ENCODE results near the gene USO1. TPM values are rescaled to one million over a fixed set of nuclear protein-coding genes. Genes with fewer than 3 reads are reported as not detected.

Gene USO1
- total RNA-seq, 2 experiments from 2014 or later = 55.2 to 56.7 TPM

GRCh38 chr4:75820197-75820596, 95.8 kb downstream of the USO1 start:
- CTCF ChIA-PET = no interaction called here
- no peak for DNase-seq
- Mint-ChIP-seq H3K36me3 (ENCODE audit: low read depth) (peaks cover 4% of the 10 kb centered on the region), H3K27ac (no peak overlapping the region), H3K27me3 (no peaks in the 10 kb centered on the region), H3K4me3 (no peak overlapping the region), H3K4me1 (peaks cover 4% of the 10 kb centered on the region), H3K9me3 (ENCODE audit: low read depth) (no peaks in the 10 kb centered on the region)
- ATAC-seq = no peak
- POLR2A ChIA-PET = no interaction called here
- intact Hi-C loops (cut with DNase I, micrococcal nuclease) = no loop called here

DNA sequence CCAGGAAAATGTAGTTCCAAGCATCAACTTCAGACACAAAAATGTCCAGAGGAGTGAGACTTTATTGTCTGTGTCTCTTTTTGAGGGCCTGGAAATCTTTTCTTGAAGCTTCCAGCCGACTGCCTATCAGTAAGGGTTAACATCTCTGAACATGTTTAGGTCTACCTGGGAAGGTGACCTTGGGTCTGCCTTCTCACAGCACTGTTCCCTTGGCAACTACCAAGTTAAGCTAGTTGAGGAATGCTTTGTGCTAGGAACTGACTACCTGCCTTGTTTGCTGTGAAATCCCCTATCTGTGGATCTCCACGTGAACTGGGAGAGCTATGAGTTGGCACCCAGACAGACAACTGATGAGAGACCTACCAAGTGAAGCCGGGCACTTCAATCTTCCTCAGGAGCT, 96.3 kb downstream of the USO1 start:
- intact Hi-C loops (cut with DNase I, micrococcal nuclease) = no loop called here
- ChIA-PET CTCF (interaction anchor here (0.9 kb wide), 1 partner anchor 27 kb away, joined by 3 read pairs; no protein-coding TSS in a partner anchor), POLR2A (no interaction called here)
- Mint-ChIP-seq H3K4me3 (no peak overlapping the region), H3K4me1 (peaks cover 4% of the 10 kb centered on the region), H3K27ac (no peak overlapping the region), H3K9me3 (ENCODE audit: low read depth) (no peaks in the 10 kb centered on the region), H3K36me3 (ENCODE audit: low read depth) (no peaks in the 10 kb centered on the region), H3K27me3 (no peaks in the 10 kb centered on the region)
- ATAC-seq = peak; percentile 23
- no peak for DNase-seq

DNA sequence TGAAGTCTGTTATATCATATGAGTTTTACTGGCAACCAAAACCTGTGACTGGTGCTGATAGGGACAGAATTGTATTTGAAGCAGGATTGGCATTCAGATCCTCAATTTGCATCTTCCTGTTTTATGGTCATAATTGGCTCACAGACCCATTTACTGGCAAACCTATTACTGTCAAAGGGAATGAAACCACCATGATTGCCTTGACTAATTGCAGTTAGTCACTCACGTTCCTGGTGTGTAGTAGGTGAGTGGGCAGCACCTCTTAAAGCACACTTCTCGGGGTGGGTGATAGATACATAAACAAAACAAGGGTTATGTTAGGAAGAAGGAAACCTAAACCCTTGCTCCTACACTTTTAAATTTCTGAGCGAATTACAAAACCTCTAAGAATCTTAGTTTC, 96.8 kb downstream of the USO1 start:
- ATAC-seq = peak; percentile 75
- Mint-ChIP-seq H3K9me3 (ENCODE audit: low read depth) (no peaks in the 10 kb centered on the region), H3K36me3 (ENCODE audit: low read depth) (no peaks in the 10 kb centered on the region), H3K4me1 (peaks cover 4% of the 10 kb centered on the region), H3K27me3 (no peaks in the 10 kb centered on the region), H3K27ac (no peak overlapping the region), H3K4me3 (no peak overlapping the region)
- CTCF ChIA-PET = interaction anchor here (0.9 kb wide), 1 partner anchor 27 kb away, joined by 3 read pairs; no protein-coding TSS in a partner anchor
- intact Hi-C loops (cut with DNase I, micrococcal nuclease) = no loop called here
- DNase-seq = no peak
- POLR2A ChIA-PET = no interaction called here

- no peak for DNase-seq
- Mint-ChIP-seq H3K4me1 (peaks cover 4% of the 10 kb centered on the region), H3K36me3 (ENCODE audit: low read depth) (no peaks in the 10 kb centered on the region), H3K4me3 (no peak overlapping the region), H3K27me3 (no peaks in the 10 kb centered on the region), H3K27ac (no peak overlapping the region), H3K9me3 (ENCODE audit: low read depth) (no peaks in the 10 kb centered on the region)
- ATAC-seq = no peak
- CTCF ChIA-PET = no interaction called here
- POLR2A ChIA-PET = no interaction called here
- intact Hi-C loops (cut with DNase I, micrococcal nuclease) = no loop called here
These were observed 97.6 kb downstream of the USO1 start for GRCh38 chr4:75821966-75822365.

DNA sequence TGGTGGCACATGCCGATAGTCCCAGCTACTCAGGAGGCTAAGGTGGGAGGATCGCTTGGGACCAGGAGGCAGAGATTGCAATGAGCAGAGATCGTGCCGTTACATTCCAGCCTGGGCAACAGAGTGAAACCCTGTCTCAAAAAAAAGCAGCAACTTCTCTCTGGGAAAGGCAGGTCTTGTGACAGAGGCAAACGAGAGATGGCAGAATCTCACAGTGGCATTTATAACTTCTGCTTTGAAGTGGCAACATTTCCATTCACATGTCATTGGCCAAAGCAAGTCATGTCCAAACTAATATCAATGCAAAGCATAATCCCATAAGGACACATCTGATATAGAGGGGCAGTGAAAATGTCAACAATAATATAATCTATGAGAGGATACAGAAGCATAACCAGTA, 98.0 kb downstream of the USO1 start:
- POLR2A ChIA-PET = no interaction called here
- ATAC-seq (no peak), DNase-seq (no peak)
- no peaks in the 10 kb centered on the region for H3K9me3 Mint-ChIP-seq (ENCODE audit: low read depth)
- intact Hi-C loops (cut with DNase I, micrococcal nuclease) = no loop called here
- no peak overlapping the region for H3K27ac Mint-ChIP-seq
- no peaks in the 10 kb centered on the region for H3K36me3 Mint-ChIP-seq (ENCODE audit: low read depth)
- H3K4me3 Mint-ChIP-seq = no peak overlapping the region
- peaks cover 4% of the 10 kb centered on the region for H3K4me1 Mint-ChIP-seq
- CTCF ChIA-PET = interaction anchor here (0.5 kb wide), 1 partner anchor 87 kb away, joined by 3 read pairs; no protein-coding TSS in a partner anchor
- no peaks in the 10 kb centered on the region for H3K27me3 Mint-ChIP-seq

DNA sequence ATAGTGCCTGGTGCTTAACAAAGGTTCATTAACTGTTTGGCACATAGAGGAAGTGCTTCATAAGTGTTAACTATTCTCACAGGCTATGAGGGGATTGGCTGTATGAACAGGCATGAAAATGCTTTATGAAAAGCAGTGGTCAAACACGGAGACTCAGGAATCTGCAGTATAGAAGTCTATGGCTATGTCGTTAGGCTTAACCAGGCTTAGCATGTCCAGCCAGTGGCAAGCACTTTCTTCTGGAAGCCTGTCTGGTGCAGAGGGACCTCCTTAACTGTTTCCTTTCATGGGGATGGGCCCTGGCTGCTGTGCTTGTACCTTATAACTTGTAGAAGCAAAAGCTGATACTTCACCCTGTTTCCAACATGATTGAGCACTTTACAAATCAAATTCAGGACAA, 99.4 kb downstream of the USO1 start:
- intact Hi-C loops (cut with DNase I, micrococcal nuclease) = no loop called here
- DNase-seq = no peak
- Mint-ChIP-seq H3K36me3 (ENCODE audit: low read depth) (no peaks in the 10 kb centered on the region), H3K9me3 (ENCODE audit: low read depth) (no peaks in the 10 kb centered on the region), H3K27ac (no peak overlapping the region), H3K4me1 (peaks cover 4% of the 10 kb centered on the region), H3K27me3 (no peaks in the 10 kb centered on the region), H3K4me3 (no peak overlapping the region)
- ChIA-PET CTCF (interaction anchor here (1.1 kb wide), 1 partner anchor 24 kb away, joined by 4 read pairs; no protein-coding TSS in a partner anchor), POLR2A (no interaction called here)
- no peak for ATAC-seq

DNA sequence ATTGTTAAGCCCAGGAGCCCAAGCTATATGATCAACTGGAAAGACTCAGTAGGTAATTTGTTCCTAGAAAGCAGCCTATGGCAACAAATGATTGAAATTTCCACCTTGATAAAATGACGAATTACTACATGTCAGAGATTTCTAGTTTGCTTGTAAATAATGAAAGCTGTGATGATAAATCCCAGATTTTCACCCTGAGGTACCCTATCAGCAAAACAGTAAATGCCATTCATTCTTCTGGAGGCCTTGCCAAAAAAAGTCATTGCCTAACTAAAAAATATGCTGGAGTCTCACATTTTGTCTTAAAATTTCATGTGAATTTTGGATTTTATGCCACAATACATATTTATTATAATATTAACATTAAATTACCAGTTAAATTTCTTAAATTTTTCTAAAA, 106.5 kb downstream of the USO1 start:
- Mint-ChIP-seq H3K4me3 (no peak overlapping the region), H3K36me3 (ENCODE audit: low read depth) (no peaks in the 10 kb centered on the region), H3K9me3 (ENCODE audit: low read depth) (no peaks in the 10 kb centered on the region), H3K27me3 (peaks cover 3% of the 10 kb centered on the region), H3K4me1 (no peaks in the 10 kb centered on the region), H3K27ac (no peak overlapping the region)
- POLR2A ChIA-PET = no interaction called here
- DNase-seq (no peak), ATAC-seq (no peak)
- intact Hi-C loops (cut with DNase I, micrococcal nuclease) = no loop called here
- CTCF ChIA-PET = no interaction called here

- H3K27me3 Mint-ChIP-seq = peaks cover 3% of the 10 kb centered on the region
- no peak overlapping the region for H3K27ac Mint-ChIP-seq
- ChIA-PET POLR2A (no interaction called here), CTCF (no interaction called here)
- H3K4me1 Mint-ChIP-seq = no peaks in the 10 kb centered on the region
- intact Hi-C loops (cut with DNase I, micrococcal nuclease) = no loop called here
- H3K36me3 Mint-ChIP-seq (ENCODE audit: low read depth) = no peaks in the 10 kb centered on the region
- ATAC-seq = no peak
- no peaks in the 10 kb centered on the region for H3K9me3 Mint-ChIP-seq (ENCODE audit: low read depth)
- no peak for DNase-seq
- H3K4me3 Mint-ChIP-seq = no peak overlapping the region
These were observed 107.6 kb downstream of the USO1 start for GRCh38 chr4:75831856-75832405.

- peaks cover 3% of the 10 kb centered on the region for H3K27me3 Mint-ChIP-seq
- H3K4me3 Mint-ChIP-seq = no peak overlapping the region
- no peak overlapping the region for H3K27ac Mint-ChIP-seq
- no peaks in the 10 kb centered on the region for H3K4me1 Mint-ChIP-seq
- POLR2A ChIA-PET = no interaction called here
- no peaks in the 10 kb centered on the region for H3K9me3 Mint-ChIP-seq (ENCODE audit: low read depth)
- DNase-seq (no peak), ATAC-seq (no peak)
- intact Hi-C loops (cut with DNase I, micrococcal nuclease) = no loop called here
- CTCF ChIA-PET = interaction anchor here (0.6 to 1.7 kb wide), 4 partner anchors 11 to 317 kb away, joined by 3 to 9 read pairs (median 4); no protein-coding TSS in a partner anchor
- H3K36me3 Mint-ChIP-seq (ENCODE audit: low read depth) = no peaks in the 10 kb centered on the region
These were observed 109.9 kb downstream of the USO1 start for GRCh38 chr4:75834095-75834771.

- Mint-ChIP-seq H3K9me3 (ENCODE audit: low read depth) (no peaks in the 10 kb centered on the region), H3K27ac (no peak overlapping the region), H3K4me3 (no peak overlapping the region), H3K4me1 (no peaks in the 10 kb centered on the region), H3K36me3 (ENCODE audit: low read depth) (no peaks in the 10 kb centered on the region), H3K27me3 (peaks cover 3% of the 10 kb centered on the region)
- ATAC-seq (no peak), DNase-seq (no peak)
- intact Hi-C loops (cut with DNase I, micrococcal nuclease) = no loop called here
- POLR2A ChIA-PET = no interaction called here
- CTCF ChIA-PET = interaction anchor here (1.6 to 1.7 kb wide), 2 partner anchors 11 to 13 kb away, joined by 4 to 9 read pairs; no protein-coding TSS in a partner anchor
These were observed 110.4 kb downstream of the USO1 start for GRCh38 chr4:75834772-75835154.

DNA sequence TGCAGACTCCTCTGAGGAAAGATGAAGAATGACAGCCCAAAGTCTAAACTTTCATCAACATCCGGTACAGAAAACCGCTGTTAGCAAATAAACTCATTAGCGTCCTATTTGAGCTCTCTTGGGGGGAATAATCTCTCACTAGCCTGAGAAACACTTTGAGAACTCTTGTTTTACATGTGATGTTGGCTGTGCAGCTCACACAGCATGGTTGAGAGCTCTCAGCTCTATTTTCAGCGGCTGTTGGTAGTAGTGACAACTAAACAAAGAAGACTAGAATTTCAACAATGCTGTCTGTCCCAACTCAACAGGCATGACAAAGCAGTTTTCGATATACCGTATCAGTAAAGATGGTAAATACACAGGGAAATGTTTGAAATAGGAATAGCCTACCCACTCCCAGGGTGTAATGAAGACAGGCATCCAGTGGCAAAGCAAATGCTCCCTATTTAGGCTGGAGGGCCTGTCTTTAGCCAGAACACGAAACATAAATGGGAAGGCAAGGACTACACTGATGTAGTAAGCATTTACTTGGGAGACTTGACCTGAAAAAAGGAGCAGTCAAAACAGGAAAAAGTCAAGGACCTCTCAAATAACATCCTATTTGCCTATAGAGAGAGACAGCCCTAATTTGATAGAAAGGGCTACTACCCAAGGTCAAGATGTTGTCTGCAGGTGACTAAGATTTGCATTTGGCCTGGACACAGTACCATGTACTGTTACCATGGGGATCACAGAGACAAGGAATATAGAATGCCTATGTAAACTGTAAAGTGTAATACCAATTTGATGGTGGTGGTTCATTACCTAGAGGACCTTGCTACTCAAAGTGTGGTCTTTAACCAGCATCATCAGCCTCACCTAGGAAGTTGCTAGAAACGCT, 117.5 kb downstream of the USO1 start:
- Mint-ChIP-seq H3K36me3 (ENCODE audit: low read depth) (no peaks in the 10 kb centered on the region), H3K9me3 (ENCODE audit: low read depth) (no peaks in the 10 kb centered on the region), H3K4me3 (no peak overlapping the region), H3K27me3 (no peaks in the 10 kb centered on the region), H3K4me1 (no peaks in the 10 kb centered on the region), H3K27ac (no peak overlapping the region)
- ATAC-seq = no peak
- intact Hi-C loops (cut with DNase I, micrococcal nuclease) = no loop called here
- CTCF ChIA-PET = interaction anchor here (0.9 kb wide), 1 partner anchor 15 kb away, joined by 3 read pairs; no protein-coding TSS in a partner anchor
- DNase-seq = no peak
- POLR2A ChIA-PET = no interaction called here

DNA sequence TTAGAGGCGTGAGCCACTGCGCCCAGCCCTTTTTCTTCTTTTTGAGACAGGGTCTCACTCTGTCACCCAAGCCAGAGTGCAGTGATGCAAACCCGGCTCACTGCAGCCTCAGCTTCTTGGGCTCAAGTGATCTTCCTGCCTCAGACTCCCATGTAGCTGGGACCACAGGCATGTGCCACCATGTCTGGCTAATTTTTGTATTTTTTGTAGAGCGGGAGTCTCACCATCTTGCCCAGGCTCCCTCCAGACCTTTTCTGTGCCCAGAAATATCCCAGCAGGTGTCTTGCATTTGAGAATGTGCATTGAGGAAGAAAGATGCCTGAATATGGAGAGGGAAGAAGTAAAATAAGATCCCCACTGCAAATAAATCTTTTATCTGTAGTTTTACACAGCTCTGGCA, 119.2 kb downstream of the USO1 start:
- Mint-ChIP-seq H3K4me1 (no peaks in the 10 kb centered on the region), H3K27me3 (no peaks in the 10 kb centered on the region), H3K9me3 (ENCODE audit: low read depth) (no peaks in the 10 kb centered on the region), H3K36me3 (ENCODE audit: low read depth) (no peaks in the 10 kb centered on the region), H3K27ac (no peak overlapping the region), H3K4me3 (no peak overlapping the region)
- CTCF ChIA-PET = interaction anchor here (0.8 kb wide), 1 partner anchor 44 kb away, joined by 3 read pairs; no protein-coding TSS in a partner anchor
- ATAC-seq (no peak), DNase-seq (no peak)
- intact Hi-C loops (cut with DNase I, micrococcal nuclease) = no loop called here
- POLR2A ChIA-PET = no interaction called here

All from activated CD4-positive, alpha-beta T cell treated with anti-CD3 and anti-CD28 coated beads for 36 hours (primary cell).